ENCODE measurements around the gene LRRC27.

DNA sequence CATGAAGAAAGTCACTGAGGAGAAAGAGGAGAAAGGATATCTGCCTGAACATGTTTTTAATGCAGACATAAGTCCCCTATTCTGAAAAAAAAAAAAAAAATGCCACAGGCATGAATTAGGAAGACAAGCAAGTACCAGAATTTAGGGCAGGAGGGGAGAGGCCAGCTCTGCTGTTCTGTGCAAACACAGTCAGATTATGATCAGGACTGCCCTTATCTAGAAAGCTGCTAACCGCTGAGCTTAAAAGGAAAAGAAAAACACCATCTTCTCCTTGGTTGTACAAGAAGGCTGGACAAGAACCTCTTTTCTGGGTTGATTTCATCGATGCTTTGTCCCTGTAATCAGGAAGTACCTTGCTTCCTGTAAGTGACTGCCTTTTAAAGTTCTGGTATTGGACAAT is 49.7 kb downstream of the LRRC27 start:
- TF ChIP-seq, protein P1, sequence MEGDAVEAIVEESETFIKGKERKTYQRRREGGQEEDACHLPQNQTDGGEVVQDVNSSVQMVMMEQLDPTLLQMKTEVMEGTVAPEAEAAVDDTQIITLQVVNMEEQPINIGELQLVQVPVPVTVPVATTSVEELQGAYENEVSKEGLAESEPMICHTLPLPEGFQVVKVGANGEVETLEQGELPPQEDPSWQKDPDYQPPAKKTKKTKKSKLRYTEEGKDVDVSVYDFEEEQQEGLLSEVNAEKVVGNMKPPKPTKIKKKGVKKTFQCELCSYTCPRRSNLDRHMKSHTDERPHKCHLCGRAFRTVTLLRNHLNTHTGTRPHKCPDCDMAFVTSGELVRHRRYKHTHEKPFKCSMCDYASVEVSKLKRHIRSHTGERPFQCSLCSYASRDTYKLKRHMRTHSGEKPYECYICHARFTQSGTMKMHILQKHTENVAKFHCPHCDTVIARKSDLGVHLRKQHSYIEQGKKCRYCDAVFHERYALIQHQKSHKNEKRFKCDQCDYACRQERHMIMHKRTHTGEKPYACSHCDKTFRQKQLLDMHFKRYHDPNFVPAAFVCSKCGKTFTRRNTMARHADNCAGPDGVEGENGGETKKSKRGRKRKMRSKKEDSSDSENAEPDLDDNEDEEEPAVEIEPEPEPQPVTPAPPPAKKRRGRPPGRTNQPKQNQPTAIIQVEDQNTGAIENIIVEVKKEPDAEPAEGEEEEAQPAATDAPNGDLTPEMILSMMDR (conservative IDR thresholded peaks at IDR 0.05; ENCODE audit: low read length): no peak
- TF ChIP-seq EZH2phosphoT487 (IDR thresholded peaks at IDR 0.05; ENCODE audit: borderline replicate concordance, low read depth, low read length): no peak
